GM12874 (cell line): ENCODE data around the gene EDA.

ENCODE experiments used
- CTCF ChIP-seq: IDR thresholded peaks from 2 replicates; pipeline ENCODE4 v1.5.1; 2011; ENCODE audit warnings: low read depth, mild to moderate bottlenecking, control low read depth, low read length, moderate library complexity; ENCODE audit not compliant: insufficient read depth

Gene EDA

GRCh38 chrX:69948276-69948797 is 332.4 kb downstream of the EDA start:
- TF ChIP-seq CTCF = no peak

- no peak for TF ChIP-seq CTCF
These were observed 335.8 kb downstream of the EDA start for GRCh38 chrX:69951753-69952152.

GRCh38 chrX:69959712-69960111 is 343.8 kb downstream of the EDA start:
- no peak for TF ChIP-seq CTCF

GRCh38 chrX:69961365-69962072 is 345.6 kb downstream of the EDA start:
- no peak for TF ChIP-seq CTCF

GRCh38 chrX:69968950-69969349 is 353.0 kb downstream of the EDA start:
- TF ChIP-seq CTCF = no peak

- TF ChIP-seq CTCF = no peak
These were observed 353.5 kb downstream of the EDA start for GRCh38 chrX:69969460-69969859.

- no peak for TF ChIP-seq CTCF
These were observed 371.8 kb downstream of the EDA start for GRCh38 chrX:69987691-69988090.
